HEK293 (cell line): ENCODE data around the gene SETD1A.

Experiments used
- OVOL3 ChIP-seq: fragments of 450-650 bp; formaldehyde crosslinking; IDR thresholded peaks from 2 replicates; pipeline ENCODE4 v1.5.1; 2016; ENCODE audit warnings: missing biosample characterization, missing genetic modification characterization
- PBX3 ChIP-seq: sonication (generic); formaldehyde crosslinking; IDR thresholded peaks from 2 replicates; pipeline ENCODE4 v1.8.1; 2022; ENCODE audit warnings: mild to moderate bottlenecking, moderate library complexity, missing genetic modification reagents
- PRDM6 ChIP-seq: fragments of 450-650 bp; formaldehyde crosslinking; IDR thresholded peaks from 2 replicates; pipeline ENCODE4 v1.5.1; 2017; ENCODE audit warnings: missing biosample characterization, missing genetic modification characterization
- REPIN1 ChIP-seq: fragments of 450-650 bp; formaldehyde crosslinking; IDR thresholded peaks from 2 replicates; pipeline ENCODE4 v1.5.1; 2017; ENCODE audit warnings: missing biosample characterization, missing genetic modification characterization, low read depth
- SALL2 ChIP-seq: fragments of 450-650 bp; formaldehyde crosslinking; IDR thresholded peaks from 2 replicates; pipeline ENCODE4 v1.5.0; 2017; ENCODE audit warnings: missing biosample characterization, mild to moderate bottlenecking, missing genetic modification characterization, borderline replicate concordance
- SETDB1 ChIP-seq: IDR thresholded peaks from one replicate; pipeline ENCODE4 v1.6.1; 2017; ENCODE audit warnings: mild to moderate bottlenecking, low read length, moderate library complexity, mixed read lengths; ENCODE audit not compliant: insufficient read length
- YY2 ChIP-seq: fragments of 450-650 bp; formaldehyde crosslinking; IDR thresholded peaks from 2 replicates; pipeline ENCODE4 v1.5.1; 2016; ENCODE audit warnings: missing biosample characterization, missing genetic modification characterization
- ZBTB17 ChIP-seq: fragments of 450-650 bp; formaldehyde crosslinking; IDR thresholded peaks from 2 replicates; pipeline ENCODE4 v1.5.1; 2016; ENCODE audit warnings: missing biosample characterization, missing genetic modification characterization
- ZBTB49 ChIP-seq: fragments of 450-650 bp; formaldehyde crosslinking; IDR thresholded peaks from 2 replicates; pipeline ENCODE4 v1.5.1; 2016; ENCODE audit warnings: missing biosample characterization, missing genetic modification characterization, low read depth
- ZBTB7A ChIP-seq: fragments of 450-650 bp; formaldehyde crosslinking; IDR thresholded peaks from 2 replicates; pipeline ENCODE4 v1.5.1; 2016; ENCODE audit warnings: low read depth, missing biosample characterization, missing genetic modification characterization
- ZNF18 ChIP-seq: fragments of 450-650 bp; formaldehyde crosslinking; IDR thresholded peaks from 2 replicates; pipeline ENCODE4 v1.5.1; 2016; ENCODE audit warnings: missing biosample characterization, missing genetic modification characterization
- ZNF2 ChIP-seq: fragments of 450-650 bp; formaldehyde crosslinking; IDR thresholded peaks from 2 replicates; pipeline ENCODE4 v1.5.1; 2016; ENCODE audit warnings: missing biosample characterization, missing genetic modification characterization
- ZNF221 ChIP-seq: fragments of 450-650 bp; formaldehyde crosslinking; IDR thresholded peaks from 2 replicates; pipeline ENCODE4 v1.5.1; 2017; ENCODE audit warnings: missing biosample characterization, missing genetic modification characterization, borderline replicate concordance
- ZNF223 ChIP-seq: fragments of 450-650 bp; formaldehyde crosslinking; IDR thresholded peaks from 2 replicates; pipeline ENCODE4 v1.5.1; 2016; ENCODE audit warnings: missing biosample characterization, missing genetic modification characterization
- ZNF302 ChIP-seq: fragments of 450-650 bp; formaldehyde crosslinking; IDR thresholded peaks from 2 replicates; pipeline ENCODE4 v1.5.1; 2016; ENCODE audit warnings: missing biosample characterization, missing genetic modification characterization, low read depth
- ZNF394 ChIP-seq: fragments of 450-650 bp; formaldehyde crosslinking; IDR thresholded peaks from 2 replicates; pipeline ENCODE4 v1.5.1; 2016; ENCODE audit warnings: missing biosample characterization, missing genetic modification characterization, mild to moderate bottlenecking, moderate library complexity, borderline replicate concordance
- ZNF510 ChIP-seq: fragments of 450-650 bp; formaldehyde crosslinking; IDR thresholded peaks from 2 replicates; pipeline ENCODE4 v1.5.1; 2018; ENCODE audit warnings: mild to moderate bottlenecking, missing genetic modification characterization, missing biosample characterization; ENCODE audit not compliant: insufficient replicate concordance
- ZNF560 ChIP-seq: fragments of 450-650 bp; formaldehyde crosslinking; IDR thresholded peaks from 2 replicates; pipeline ENCODE4 v1.5.1; 2017; ENCODE audit warnings: missing biosample characterization, missing genetic modification characterization, borderline replicate concordance
- ZNF571 ChIP-seq: fragments of 450-650 bp; formaldehyde crosslinking; IDR thresholded peaks from 2 replicates; pipeline ENCODE4 v1.5.0; 2017; ENCODE audit warnings: missing biosample characterization, missing genetic modification characterization
- ZNF660 ChIP-seq: fragments of 450-650 bp; IDR thresholded peaks from 2 replicates; pipeline ENCODE4 v1.5.1; 2018; ENCODE audit warnings: missing biosample characterization, mild to moderate bottlenecking, missing genetic modification characterization
- ZNF704 ChIP-seq: fragments of 450-650 bp; formaldehyde crosslinking; IDR thresholded peaks from 2 replicates; pipeline ENCODE4 v1.5.1; 2016; ENCODE audit warnings: missing biosample characterization, missing genetic modification characterization
- ZNF830 ChIP-seq: fragments of 450-650 bp; IDR thresholded peaks from 2 replicates; pipeline ENCODE4 v1.5.0; 2018; ENCODE audit warnings: missing biosample characterization, missing genetic modification characterization, low read depth, mild to moderate bottlenecking, moderate library complexity
- ZSCAN30 ChIP-seq: fragments of 450-650 bp; IDR thresholded peaks from 2 replicates; pipeline ENCODE4 v1.5.1; 2018; ENCODE audit warnings: missing biosample characterization, mild to moderate bottlenecking, missing genetic modification characterization, moderate library complexity

The SETD1A gene

GRCh38 chr16:30922960-30923535 is 34.5 kb upstream of the SETD1A start (continued):
- TF ChIP-seq PBX3 (CRISPR knock-in tag) (no peak), SETDB1 (no peak), ZNF560 (tag by site-specific recombination) (no peak), ZBTB7A (tag by site-specific recombination) (no peak; the same call in 1 of the 2 replicates), ZNF510 (tag by site-specific recombination) (no peak), ZNF18 (tag by site-specific recombination) (no peak), PRDM6 (tag by site-specific recombination) (no peak), ZNF2 (tag by site-specific recombination) (peak; percentile 88), ZSCAN30 (tag by site-specific recombination) (no peak), ZNF223 (no peak), ZBTB17 (tag by site-specific recombination) (peak; percentile 100), ZNF394 (tag by site-specific recombination) (no peak; the same call in 1 of the 2 replicates), ZNF660 (tag by site-specific recombination) (no peak; the same call in 1 of the 2 replicates), ZNF221 (tag by site-specific recombination) (no peak), ZNF830 (tag by site-specific recombination) (no peak), ZNF302 (tag by site-specific recombination) (no peak), ZNF571 (tag by site-specific recombination) (no peak), YY2 (peak; percentile 99), OVOL3 (tag by site-specific recombination) (no peak), ZNF704 (no peak), ZBTB49 (tag by site-specific recombination) (no peak), SALL2 (no peak), REPIN1 (no peak)
